Eye (tissue), 1 donor: ENCODE results near the gene NINL.
A peak's percentile ranks its signal among the peaks of the same experiment; 100 is the strongest.

Experiments
- DNase-seq: peaks from one replicate; pipeline ENCODE4 v3.0.0-alpha.2; 2015

The NINL gene

DNA sequence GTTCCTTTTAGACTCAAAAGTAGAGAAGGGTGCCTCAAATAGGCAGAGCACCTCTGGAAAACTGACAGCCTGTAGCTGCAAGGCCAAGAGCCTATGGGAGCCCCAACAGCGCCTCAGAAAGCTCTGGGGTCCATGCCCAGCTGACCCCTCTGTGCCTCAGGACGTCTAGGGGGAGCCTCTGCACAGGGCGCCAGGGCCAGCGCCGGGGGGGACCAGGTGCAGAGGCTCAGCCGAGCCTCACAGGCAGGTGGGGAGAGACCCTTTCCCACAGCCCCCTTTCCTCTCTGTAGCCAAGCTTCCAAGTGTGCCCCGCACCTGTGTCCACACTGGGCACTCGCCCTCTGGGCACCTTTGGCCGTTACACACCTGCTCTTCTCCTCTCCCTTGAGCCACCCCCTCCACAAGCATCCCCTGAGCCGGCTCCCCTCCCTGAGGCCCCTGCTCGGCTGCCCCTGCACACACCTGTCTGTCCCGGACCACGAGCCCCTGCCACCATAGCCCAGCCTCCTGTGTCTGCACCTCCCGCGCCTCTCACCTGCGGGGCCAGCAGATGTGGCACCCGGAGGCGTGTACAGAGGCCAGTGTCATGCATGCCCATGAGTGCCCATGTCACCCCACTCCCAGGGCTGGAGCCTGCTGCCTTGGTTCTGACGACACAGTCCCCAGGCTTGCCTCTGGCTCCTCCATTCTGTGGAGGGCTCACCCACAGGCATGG is 124.6 kb downstream of the NINL start:
- no peak for DNase-seq

DNA sequence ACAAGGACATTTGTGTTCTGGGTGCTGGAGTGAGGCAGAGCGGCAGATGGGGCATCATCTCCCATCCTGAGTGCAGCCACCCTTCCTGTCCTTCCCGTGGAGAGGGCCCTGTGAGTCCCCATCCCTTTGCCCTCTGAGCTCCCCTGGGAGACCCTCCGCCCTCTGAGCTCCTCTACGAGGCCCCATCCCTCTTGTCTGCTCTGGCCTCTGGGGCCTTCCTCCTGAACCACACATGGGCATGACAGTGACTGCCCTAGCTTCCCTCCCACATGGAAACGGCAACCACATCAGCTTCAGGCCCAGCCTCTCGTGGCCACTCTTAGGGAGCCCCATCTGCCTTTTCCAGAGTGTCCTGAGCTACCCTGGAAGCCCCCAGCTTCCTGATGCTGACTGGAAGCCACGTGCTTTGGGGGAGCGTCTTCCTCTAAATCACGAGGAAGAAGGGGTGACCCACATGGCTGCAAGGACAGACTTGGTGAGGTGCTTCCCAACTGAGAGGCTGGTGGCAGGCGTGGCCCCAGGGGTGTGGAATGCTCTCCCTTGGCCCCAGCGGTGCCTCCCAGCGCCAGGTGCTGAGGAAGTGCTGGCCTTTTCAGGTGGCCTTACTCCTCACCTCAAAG is 125.3 kb downstream of the NINL start:
- DNase-seq, result no peak

DNA sequence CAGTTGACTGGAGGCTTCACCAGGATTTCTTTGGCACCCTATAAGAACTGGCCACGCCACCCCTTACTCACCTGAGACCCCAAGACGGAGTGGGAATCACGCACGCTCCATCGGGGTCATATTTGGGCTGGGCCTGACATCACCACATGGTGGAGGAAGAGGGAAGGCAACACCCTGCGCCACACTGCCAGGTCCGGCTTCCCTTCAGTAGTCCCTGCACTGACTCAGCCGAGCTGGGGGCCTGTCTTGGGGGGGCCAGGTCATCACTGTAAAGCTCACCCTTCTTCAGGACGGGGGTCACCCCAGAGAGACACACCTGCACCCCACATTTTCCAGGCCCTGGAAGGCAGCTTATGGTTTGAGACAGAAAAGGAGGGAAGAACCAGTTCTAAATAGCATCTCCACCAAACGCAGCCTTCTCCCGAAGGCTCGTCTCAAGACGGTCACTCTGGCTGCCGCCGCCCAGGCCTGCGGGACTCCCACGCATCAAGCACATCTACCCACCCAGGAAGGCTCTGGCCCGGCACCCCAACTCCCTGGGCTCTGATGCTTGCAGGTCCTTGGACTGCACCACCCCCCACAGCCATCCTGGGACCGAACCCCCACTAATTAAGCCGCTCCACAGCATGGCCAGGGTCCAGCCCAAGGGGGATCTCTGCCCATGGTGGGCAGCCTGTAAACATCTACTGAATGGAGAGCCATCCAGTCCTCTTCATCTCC is 126.1 kb downstream of the NINL start:
- no peak for DNase-seq

DNA sequence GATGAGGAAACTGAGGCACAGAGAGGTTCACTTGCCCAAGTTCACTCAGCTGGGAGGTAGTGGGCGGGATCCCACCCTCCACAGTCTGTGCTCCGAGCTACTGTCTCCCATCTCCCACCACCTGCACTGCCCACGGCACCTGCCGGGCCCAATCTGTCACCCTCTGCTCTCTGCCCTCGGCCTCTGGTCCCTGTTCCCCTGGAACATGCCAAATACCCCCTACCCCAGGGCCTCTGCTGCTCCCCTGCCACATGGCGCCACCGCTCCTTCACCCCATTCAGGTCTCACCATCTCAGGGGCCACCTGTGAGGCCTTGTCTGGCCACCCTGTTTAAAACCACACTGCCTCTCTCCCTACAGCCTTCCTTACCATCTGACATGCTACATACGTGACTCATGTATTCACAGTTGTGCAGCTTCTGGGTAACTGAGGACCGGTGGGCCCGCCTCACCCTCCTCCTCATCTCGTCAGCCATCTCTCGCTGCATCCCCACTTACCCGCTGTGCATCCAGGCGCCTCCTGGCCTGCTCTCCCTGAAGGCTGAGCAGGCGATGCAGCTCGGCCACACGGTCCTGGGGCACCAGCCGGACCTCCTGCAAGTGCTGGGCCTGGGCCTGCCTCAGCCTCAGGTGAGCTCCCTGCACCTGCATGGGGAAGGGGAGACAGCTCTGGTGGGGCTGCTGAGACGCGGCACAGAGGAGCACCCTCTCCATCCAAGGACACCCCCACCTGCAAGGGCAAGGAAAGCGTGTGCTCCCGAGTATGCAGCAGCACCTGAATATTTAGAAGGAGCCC is 127.2 kb downstream of the NINL start:
- DNase-seq, result no peak

DNA sequence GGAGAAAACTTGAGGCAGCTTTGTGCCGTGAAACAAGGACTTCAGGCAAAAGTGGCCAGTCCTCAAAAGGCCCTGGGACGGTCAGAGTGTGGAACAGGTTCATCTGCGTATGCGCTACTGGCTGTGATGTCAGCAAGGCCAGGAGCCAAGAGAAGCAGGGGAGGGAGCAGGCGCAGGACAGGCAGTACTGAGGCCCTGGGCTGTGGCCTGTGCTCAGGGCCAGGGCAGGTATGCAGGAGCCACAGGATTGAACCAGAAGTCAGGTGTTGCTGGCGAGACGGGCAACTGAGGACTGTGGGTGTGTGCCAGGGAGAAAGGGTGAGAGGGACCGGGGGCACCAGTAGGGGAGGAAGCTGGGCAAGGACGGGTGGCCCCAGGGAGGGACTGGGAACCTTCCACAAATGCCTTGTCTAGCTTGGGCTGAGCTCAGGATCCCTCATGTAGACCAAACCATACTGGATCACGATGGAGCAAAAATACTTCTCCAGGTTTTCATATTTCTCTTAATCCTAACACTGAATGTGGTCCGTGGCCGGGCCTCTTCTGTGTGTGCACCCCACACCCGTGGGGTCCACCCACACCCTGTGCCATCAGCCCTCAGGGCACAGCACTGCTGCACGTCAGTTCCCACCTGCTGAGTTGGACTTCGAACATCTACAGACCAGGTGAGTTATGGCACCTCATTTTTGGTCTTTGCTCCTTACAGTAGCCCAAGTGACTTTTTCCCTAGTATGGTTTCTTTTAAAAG is 131.0 kb downstream of the NINL start:
- no peak for DNase-seq

DNA sequence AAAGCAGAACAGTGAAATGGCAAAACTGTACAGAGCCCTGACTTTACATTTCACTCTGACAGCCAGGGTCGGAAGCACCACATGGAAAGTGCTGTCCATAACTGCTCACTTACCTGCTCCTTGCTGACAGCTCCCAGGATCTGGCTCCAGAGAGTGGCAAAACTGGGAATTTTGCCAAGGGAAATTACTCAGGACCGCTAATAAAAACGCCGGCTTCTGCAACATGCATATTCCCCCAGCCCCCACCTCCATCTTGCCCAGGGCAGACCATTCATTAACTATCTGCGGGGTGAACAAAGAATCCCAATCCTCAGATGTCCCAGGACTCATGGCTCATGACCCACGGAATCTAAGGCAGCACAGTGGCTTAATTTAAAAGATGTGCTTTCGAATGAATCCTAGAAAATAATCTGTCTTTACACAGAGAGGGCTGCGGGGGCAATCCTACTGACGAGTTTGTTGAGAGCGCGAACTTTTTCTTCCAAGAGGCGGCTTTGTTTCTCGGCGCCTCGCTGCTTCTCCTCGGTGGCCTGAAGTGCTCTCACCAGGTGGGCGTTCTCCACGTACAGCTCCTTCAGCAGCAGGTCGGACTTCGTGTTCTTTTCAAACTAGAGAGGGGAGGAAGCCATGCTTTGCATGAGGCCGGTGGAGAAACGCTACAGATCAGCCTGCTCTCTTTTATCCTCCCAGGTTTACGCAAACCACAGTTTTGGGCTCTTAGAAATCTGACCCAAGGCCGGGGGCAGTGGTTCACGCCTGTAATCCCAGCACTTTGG is 132.1 kb downstream of the NINL start:
- no peak for DNase-seq

DNA sequence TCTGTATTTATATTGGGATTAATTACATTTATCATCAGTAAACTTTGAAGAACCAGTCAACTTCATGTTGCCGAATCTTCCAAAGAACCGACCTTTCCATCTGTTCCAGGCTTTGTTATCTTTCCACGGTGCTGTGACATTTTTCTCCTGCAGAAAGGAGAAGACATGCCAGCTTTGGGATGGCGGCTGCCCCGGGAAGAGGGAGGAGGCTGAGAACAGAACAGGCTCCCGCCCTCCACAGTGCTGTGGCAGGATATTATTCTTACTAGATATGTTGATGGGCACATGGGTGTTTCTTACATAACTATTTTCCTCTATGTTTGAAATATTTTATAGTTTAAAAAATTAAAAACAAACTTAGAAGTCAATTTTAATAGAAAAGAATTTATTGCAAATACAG is 133.0 kb downstream of the NINL start:
- no peak for DNase-seq

DNA sequence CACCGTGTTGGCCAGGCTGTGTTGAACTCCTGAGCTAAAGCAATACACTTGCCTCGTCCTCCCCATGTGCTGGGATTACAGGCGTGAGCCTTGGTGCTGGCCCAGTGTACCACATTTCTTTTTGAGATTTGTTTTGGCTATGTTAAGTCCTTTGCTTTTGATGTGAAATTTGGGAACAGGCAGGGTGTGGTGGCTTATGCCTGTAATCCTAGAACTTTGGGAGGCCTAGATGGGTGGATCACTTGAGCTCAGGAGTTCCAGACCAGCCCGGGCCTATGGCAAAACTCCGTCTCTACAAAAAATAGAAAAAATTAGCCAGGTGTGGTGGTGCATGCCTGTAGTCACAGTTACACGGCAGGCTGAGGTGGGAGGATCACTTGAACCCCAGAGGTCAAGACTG is 137.7 kb downstream of the NINL start:
- DNase-seq, result no peak

DNA sequence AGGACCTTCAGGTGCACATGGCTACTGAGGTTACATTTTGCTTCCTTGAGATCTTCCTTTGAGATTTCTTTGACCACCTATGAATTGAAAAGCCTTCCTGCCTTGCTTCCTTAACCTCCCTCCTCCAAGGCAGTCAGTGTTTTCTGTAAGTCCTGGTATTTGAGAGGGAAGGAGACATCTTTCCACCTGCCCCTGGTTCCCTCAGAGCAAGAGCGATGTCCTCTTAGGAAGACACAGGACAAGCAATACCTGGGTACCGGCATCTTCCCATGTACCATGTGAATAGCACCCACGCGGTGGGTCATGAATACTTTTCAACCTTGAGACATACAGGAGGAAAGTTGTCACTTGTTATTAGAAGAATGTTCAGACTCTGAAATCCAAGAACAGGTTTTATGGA is 140.8 kb downstream of the NINL start:
- DNase-seq, result no peak

DNA sequence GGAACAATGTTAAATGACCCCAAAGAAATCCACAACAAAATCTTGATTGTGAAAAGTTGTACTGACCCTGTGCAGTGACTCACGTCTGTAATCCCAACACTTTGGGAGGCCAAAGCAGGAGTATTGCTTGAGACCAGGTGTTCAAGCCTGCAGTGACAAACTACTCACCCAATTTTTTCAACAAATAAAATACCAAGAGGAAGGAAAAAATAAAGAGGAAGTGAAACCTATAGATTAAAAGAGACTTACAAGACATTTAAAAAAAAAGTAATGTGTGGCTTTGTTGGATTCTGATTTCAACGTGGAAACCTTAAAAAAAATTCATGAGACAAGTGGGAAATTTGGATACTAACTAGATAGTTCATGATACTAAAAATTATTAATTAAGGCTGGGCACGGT is 146.0 kb downstream of the NINL start:
- DNase-seq, result no peak

DNA sequence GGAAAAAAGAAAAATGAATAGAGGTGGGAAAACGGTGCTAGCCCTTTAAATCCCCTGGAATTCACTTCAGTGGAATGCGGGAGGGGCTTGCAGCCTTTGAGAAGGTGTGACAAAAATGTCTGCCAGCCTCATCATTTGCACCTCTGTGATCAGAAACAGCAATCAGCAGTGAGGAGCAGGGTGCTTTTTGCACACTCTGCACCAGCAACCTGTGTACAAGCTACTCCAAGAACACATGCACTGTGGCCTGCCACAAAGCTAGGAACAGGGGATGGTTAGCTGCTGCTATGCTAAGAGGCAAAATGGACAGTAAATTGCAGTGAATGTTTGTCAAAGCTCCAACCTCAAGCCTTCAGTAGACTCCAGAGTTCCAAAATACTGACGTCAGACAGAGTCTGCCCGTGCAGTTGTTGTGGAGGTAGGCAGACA is 148.2 kb downstream of the NINL start:
- peak; percentile 17 for DNase-seq

DNA sequence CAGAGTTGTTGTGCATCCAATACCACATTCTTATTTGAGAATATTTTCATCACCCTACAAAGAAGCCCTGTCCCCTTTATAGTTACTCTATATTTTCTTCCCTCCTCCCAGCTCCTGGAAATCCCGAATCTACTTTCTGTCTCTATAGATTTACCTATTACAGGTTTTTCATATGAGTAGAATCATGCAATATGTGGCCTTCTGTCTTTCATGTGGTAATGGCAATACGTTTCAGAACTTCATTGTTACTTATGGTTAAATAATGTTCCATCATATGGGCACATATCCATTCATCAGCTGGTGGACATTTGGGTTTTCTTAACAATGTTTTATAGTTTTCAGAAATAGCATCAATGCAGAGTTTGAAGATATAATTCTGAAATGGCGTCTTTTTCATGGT is 160.8 kb downstream of the NINL start:
- no peak for DNase-seq

DNA sequence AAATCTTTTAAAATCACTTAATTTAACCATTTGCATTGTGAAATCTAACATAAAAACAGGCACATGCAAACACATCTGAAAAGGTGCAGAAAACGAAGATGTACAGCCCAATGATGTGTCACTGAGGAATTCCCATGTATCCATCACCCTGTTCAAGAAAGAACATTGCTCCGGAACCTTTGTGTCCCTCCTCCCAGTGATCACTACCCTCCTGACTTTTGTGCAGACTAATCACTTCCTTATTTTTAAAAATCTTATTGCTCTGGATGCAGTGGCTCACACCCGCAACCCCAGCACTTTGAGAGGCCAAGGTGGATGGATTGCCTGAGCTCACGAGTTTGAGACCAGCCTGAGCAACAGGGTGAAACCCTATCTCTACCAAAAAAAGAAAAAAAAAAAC is 163.3 kb downstream of the NINL start:
- no peak for DNase-seq

DNA sequence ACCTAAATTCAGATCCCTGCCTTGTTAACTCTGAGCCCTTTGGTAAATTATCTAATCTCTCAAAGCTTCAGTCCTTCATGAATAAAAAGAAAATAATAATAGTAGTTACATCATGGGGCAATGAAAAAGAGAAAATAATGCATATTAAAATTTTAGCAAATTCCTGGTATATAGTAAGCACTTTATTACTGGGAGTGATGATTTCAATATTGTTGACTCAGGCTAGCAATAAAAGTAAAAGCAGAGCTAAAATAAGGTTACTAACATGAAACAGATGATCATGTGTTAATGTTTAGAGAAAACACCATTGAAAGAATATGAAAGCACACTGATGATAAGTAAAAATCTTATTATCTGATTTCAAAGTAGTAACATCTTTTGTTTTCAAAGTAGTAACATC is 164.2 kb downstream of the NINL start:
- no peak for DNase-seq

DNA sequence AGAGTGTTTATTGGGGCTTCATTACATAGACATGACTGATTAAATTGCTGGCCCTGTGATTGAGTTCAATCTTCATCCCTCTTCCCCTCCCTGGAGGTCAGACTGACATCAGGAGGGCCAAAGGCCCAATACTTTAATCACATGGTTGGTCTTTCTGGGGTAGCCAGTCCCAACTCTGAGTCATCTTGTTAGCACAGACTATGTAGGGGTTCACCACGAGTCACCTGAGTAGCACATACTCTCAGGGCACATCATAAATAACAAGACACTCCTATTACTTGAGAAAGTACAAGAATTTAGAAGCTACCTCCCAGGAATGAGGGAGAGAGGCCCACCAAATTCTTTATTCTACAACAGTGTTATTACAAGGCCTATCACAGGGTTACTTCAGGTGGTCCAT is 166.6 kb downstream of the NINL start:
- no peak for DNase-seq

DNA sequence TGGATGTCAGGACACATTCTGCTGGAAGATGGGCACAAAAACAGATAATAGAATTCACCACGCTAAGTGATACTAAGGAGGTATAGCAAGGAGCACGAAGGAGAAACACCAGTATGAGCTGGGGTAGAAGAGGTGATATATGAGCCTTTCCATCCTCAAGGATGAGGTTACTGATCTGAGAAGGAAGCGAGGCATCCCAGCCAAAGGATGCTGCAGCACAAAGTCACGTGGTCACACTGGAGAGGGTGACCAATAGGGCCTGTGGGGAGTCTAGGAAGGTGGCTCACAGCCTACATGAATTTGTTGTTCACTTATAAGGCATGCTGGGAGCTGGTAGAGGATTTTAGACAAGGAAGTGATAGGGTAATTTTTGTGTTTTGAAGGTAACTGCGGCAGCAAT is 176.4 kb downstream of the NINL start:
- no peak for DNase-seq

DNA sequence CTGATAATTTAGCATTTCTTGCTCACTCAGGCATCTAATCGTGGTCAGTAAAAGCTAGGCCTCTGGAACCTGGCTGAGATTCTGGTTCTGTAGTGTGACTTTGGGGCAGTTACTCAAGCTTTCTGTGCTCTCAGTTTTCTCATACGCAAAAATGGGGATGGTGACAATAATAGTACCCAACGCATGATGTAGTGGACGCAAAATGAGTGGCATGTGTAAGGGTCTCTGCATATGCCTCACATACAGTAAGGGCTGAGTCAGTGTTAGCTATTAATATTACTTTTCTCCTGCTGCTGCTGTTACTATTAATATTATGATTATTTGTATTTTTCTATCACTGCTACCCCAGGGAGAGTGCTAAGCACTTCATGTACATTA is 177.2 kb downstream of the NINL start:
- no peak for DNase-seq

DNA sequence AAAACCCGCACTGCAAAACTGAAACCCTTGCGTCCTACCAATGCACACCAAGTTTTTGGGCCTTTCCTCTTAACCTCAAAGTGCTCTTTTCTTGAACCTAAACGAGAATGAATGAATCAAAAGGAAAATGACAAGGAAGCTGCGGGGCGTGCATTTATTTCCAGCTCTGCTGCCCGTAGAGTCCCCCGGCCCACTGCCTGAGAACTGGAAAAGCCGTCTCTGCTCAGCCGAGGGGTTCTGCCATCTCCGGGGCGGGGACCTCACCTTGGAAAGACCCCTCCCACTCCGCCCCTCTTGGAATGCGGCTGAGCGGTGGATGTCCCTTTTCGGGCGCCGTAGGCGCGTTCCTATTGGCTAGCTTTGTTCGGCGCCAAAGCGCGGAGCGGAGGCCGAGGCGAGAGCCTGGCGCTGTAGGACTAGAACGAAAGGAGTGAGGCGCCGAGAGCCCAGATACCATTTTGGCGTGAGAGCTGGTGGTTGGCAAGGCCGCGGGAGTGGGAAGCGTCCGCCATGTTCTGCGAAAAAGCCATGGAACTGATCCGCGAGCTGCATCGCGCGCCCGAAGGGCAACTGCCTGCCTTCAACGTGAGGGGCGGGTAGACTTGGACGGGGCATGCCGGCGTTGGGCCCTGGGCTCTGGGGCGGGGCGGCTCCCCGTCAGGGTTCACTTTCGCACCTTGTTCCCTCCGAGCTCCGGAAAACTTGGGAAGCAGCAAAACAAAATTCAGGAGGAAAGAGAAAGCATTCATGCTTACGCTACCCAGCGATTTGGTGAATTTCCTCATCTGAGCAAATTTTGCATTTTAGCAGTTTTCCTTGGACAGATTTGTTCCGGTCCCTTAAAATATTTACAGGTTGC is 177.8 kb downstream of the NINL start, which contains the start of gene GINS1:
Gene GINS1, plus strand, starts transcription at position 363 of the 859 bp plus-strand sequence. Its CDS starts 148 bp downstream, at position 511.
- DNase-seq, result peak; percentile 97
